8988T (cell line): Measurements from ENCODE around the gene GPC3.
"Not testable (repeated sequence)": the region's sequence is repeated elsewhere in the genome, so short reads cannot be mapped to it uniquely, and the experiment has no call there.

ENCODE experiments used
- DNase-seq: peaks from one replicate; pipeline ENCODE4 v3.0.0; 2011

Gene GPC3

DNA sequence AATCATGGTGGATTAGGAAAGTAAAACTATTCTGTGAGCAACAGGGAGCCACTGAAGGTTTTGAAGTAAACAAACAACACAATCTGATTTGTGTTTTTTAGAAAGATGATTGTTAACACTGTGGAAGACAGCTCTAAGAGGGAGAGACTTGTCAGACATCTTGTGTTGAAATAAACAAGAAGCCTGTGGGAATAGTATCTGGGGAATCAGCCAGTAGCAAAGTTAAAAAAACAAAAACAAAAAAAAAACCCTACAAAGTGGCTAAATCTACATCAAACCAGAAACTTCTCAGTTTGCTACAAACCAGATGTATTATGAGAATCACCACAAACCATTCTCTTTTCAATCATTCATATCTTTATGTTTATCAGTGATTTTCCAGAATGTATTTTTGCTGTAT lies 444.4 kb downstream of the GPC3 start:
- no peak for DNase-seq

DNA sequence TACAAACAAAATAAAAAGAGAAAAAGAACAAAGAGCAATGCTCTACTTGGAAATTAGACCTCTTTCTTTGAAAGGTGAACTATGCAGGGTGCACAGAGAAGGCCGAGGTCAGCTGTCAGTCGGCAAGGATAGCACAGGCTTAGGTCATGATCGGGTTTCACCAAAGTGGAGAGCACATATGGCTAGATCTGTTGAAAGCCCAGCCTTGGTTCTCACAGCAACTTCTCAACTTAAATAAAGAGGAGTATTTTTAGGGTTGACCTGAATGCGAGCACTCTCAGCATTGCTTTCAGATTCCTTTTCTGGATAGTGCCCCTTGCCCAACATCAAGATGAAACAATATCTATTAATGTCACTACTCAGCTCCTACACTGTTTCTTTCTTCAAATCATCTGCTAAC lies 447.2 kb downstream of the GPC3 start:
- DNase-seq: no peak

DNA sequence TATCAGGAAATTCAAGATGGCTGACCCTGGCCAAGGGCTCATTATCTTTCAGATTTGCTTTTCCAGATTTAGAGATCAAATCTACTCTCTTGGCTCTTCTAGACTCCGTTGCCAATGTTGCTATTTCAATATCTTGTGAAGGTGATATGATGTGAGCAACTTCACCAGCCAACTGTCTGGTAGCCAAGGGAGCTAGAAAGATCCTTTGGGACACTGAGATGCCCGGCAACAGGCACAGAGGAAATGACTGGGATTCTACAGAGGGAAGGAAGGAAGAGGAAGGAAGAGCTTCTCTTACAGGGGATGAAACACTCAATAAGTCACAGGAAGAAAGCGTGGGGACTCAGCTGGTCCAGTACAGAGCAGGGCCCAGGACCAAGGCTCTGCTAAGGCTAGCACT lies 448.3 kb downstream of the GPC3 start:
- no peak for DNase-seq

DNA sequence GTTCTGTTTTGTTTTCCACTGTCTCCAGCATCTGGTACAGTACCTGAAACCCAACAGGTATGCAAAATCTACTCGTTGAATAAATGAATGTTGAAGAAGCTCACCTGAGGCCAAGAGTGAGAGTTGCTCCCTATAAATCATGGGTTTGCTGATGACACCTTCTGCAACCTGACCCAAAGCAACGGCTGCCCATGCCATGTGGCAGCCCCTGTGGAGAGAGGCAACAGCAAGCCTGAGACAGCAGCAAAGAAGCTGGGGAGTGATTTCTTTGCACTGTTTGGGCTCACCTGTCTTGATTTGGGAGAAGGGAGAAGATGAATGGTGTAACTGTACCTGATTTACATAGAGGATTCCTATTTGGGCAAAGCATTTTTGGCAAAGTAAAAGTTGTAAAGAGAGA lies 450.3 kb downstream of the GPC3 start:
- DNase-seq: no peak

DNA sequence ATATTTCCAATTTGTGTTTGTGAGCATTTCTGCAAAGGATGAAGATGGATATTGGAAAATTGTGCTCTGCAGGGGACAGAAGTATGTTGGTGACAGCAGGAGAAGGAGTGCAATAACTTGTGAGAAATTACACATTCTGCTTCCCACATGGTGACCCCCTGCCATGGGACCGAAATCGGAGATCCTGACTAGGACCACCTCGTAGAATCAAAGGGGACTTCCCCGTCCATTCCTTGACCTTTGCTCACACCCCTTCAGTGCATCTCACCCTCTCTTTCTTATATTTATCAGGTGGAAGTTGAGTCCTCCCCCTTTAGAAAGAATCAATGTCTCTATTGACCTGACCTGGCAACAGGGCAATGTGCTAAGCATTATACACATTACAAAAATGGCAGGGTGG lies 451.2 kb downstream of the GPC3 start:
- DNase-seq: no peak

DNA sequence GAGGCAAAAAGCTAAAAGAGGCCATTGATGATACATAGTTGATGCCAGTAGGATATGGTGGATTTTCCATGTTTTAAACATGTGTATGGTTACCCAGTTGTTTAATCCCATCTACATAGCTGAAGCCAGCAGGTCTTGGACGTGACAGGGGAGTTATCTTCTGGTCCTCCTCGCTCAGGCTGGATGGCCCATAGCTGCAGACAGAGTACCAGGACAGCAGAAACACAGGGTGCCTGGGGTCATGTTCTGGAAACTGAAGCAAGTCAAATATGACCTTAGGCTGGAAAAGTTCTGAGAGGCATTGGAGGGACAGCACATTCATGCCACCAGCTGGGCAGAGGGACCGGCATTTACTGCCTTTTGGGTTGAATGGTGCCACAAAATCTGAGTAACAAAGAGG lies 452.1 kb downstream of the GPC3 start:
- DNase-seq: no peak

DNA sequence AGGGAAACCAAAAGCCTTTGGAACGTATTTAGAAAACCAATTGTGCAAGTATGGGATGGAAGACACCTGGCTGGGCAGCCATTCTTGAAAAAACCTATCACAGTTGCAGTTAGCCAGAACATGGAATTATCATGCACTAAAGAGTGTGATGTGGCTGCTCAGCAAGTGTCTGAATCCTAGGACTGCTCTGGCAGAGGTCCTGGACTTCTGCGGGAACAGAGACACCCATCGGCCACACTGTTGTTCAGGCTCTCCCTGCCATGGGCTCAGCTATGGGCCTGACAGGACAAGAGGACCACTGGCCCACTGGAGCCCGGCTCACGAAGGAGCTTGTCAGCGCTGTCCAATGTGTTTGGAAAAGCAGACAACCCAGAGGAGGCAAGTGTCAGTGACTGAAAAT lies 454.4 kb downstream of the GPC3 start:
- no peak for DNase-seq

DNA sequence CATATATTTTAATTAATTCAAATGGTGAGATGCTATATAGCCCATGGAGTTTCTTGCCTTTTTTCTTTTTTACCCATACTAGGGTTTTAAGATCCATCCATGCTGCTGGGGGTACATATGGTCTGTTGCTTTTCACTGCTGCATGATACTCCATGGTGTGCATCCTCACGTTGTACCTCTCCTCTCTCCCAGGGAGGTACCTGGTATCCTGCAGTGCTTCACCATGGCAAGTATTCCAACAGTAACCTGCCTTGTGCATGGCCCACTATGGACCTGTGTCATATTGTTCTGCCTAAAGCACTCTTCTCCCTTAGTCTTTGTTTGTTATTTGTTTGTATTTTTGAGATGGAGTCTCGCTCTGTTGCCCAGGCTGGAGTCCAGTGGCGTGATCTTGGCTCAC lies 455.8 kb downstream of the GPC3 start:
- DNase-seq: no peak

DNA sequence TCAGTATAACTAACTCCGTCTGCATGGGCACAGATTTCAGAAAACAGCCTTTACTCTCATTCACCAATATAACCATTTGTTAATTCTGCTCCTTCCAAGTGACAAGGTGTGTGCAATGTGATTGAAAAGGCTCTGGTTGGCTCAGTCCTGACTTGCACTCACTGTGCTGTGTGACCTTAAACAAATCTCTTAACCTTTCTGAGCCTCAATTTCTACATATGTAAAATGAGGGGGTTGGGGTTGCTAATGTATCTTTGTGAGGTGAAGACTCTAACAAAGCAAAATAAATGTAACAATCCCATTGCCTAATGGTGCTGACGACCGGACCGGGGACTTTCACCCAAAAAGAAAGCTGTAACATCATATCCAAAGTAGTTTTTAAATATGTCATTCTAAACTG lies 457.6 kb downstream of the GPC3 start:
- DNase-seq: no peak

DNA sequence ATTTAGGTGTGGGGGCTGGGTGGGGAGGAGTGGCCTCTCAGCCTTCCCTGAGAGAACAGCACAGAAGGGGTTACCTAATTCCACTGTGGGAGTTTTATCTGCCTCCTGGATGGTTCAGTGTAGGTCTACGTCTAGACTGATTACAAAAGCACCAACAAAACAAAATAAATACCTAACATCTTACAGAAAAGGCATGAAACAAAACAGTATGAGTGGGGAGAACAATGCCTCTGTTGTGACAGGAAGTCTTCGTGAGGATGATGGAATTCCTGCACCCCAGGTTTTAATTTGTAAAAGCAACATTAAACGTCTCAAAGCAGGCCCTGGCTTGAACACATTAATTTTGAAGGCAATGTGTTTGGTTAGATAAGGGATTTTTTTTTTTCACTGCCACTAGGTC lies 458.0 kb downstream of the GPC3 start:
- no peak for DNase-seq

DNA sequence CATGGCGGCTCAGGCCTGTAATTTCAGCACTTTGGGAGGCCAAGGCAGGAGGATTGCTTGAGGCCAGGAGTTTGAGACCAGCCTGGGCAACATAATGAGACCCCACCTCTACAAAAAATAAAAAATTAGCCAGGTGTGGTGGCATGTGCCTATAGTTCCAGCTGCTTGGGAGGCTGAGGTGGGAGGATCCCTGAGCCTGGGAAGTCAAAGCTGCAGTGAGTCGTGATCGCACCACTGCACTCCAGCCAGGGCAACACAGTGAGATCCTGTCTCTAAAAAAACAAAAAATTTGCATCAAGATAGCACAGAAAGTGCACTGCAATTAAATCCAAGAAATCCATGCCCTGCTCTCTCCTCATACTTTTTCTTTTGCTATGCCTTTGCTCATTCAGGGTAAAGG lies 458.6 kb downstream of the GPC3 start:
- DNase-seq: not testable (repeated sequence)

DNA sequence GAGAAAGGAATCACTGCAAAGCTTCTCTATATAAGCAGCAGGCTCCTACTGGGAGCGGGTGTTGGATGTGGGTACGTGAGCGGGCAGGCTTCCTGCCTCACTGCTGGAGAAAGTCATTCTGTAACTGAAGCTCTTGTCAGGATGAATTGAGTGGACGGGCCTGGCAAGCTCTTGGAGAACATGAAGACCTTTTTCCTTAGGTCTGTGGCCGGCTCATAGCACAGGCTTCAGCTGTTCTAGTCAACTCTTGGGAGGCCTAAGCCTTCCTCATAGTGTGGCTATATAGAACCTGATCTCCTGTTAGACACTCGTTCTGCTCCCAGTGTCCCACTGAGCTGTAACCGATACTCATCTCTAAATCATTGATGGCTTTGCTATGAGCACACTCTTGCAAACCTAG lies 461.9 kb downstream of the GPC3 start:
- DNase-seq: no peak

DNA sequence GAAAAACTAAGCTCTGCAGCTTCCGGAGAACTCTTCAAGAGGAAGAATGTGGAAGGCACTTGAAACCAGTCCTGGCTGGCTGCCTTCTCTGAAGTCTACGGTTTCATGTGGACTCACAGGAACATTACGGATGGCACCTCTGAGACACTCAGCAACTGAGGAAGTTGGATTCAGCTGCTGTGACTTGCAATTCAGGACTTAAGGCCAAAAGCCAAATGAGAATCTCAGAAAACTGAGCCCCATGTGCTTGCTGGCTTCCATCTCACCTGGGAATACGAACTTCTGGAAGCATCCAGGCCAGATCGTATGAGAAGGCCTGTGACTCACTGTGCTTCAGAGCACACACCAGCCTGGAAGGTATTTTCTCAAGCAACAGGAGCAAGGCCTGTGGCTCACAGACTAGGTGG lies 462.3 kb downstream of the GPC3 start:
- DNase-seq: no peak

DNA sequence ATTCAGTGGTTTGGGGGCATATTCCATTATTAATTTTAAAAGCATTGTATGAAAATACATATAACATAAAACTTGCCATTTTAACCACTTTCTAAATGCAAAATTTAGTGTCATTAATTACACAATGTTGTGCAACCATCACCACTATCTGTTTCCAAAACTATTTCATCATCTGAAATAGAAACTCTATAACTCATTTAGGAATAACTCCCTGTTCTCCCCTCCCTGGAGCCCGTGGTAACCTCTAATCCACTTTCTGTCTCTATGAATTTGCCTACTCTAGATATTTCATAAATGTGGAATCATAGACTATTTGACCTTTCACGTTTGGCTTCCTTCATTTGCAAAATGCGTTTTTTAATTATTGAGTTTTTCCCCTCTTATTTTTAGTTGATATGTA lies 468.7 kb downstream of the GPC3 start:
- DNase-seq: no peak

DNA sequence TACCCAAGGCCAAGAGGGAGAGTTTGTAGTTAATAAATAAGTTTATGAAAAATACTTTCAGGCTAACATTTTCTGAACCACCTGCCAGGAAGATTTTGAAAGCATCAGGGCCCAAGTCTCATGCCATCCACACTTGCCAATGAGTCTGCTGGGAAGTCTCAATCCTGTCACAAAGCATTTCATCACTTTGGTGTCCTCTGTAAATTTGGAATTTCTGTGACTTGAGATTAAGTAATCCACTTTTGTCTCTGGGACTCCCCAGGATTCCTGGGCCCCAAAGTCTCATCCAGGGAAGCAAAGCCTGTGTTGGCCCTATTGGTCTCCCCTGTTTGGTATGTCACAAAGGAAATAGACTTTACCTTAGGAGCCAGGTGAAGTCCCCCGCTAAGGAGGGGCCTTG lies 470.9 kb downstream of the GPC3 start:
- no peak for DNase-seq

DNA sequence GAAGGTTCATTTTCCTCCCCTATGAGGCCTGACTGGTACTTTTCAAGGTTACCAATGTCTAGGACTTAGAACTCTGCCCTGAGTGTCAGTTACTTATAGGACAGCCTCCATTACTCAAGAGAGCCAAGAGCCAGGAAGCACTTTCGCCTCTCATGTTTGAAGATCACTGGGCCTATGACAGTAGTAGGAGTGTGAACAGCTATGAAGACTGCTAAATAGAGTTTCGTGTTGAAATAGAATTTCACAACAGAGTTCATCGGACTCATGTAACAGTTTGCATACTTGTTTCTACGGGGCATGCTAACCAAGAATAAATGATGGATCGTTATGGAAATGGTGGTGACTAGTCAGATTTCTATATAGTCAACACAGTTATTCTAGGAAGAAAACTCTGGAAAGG lies 472.3 kb downstream of the GPC3 start:
- no peak for DNase-seq

DNA sequence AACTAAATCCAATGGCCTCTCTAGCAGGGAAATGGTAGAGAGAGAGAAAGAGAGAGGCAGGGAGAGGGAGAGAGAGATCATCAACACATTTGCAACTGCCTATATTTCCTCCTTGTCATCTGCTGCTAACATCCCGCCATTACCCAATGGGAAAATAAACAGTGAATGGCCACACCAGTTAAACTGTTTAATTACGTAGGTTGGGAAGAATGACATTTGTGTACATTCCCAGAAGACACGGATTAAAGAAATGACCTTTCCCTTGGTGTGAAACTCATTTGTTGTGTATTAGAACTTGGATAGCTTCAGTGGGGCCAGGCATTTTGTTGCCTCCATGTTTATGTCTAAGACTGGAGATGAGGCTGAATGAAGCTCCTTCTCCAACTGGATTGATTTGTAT lies 474.4 kb downstream of the GPC3 start:
- DNase-seq: no peak

DNA sequence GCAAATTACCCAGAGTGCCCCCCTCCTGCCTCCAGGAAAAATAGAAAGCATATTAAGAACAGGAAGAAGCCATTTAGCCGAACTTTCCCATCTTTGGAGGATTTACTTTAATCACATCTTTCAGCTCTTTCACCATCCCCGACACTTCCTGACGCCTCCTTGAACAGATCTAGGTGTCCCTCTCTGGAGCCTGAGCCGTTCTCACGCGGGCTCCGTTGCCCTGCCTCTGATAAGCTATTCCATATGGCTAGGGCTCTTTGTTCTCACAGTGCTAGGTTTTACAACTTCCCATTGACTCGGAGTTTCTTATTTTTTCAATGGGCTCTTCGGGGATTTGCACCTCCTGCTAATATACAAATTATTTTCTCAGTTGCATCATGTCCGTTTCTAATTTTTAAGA lies 488.0 kb downstream of the GPC3 start:
- no peak for DNase-seq

DNA sequence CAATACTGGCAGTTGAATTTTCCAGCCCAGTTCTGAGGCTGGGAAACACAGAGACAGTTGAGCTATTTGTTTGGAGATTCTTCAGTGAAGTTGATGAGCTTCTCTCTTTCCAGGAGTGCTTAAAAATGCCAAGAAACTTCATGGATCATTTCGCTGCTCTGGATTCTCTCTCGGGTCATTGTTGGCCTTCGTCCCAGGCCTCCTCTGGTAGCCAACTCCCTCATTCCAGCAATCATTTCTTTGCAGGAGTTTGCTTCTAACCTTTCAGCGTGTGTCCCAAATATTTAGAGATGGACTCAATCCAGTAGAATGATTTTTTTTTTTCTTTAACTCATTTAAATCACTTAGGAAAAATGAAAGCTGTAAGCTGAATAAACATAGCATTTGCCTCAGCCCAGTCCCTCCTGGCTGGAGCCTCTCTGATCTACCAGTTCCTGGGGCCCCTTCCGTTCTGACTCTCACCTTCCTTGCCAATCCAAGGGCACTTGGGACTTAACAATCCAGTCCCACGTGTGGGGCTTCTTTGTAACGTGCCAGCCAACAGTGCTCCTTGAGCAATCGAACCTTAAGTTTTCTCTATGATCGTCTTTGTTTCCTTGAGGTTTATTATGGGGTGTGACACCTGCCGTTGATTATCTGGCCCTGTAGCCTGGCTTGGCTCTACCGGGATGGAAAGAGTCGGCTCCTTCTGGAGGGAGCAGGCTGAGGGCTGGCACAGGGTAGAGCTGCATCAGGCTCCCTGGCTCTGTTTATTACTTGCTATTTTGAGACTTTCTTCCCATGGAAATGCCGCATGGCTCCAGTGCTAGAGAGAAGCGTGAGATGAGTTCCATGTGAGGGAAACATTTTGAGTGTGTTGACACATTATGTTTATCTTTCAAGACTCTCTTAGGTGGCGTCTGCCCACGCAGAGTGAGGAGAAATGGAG lies 489.7 kb downstream of the GPC3 start:
- no peak for DNase-seq

DNA sequence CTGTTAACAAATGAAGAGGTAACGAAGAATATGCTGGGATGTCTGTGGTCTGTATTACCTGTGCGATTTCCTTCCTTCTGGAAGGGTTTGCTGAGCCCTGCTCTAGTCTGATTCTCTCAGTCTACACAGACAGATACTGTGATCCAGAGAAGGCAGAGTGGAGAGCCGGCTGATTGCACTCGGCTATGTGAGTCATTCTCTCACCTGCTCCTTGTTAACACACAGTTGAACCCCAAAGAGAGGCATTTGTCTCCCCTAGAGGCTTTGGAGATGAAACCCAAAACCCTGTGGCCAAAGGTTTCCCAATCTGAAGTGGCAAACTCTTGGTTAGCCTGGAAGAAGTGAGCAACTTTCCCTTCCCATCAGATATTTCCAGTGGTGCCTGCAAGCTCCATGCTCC lies 492.0 kb downstream of the GPC3 start:
- no peak for DNase-seq

DNA sequence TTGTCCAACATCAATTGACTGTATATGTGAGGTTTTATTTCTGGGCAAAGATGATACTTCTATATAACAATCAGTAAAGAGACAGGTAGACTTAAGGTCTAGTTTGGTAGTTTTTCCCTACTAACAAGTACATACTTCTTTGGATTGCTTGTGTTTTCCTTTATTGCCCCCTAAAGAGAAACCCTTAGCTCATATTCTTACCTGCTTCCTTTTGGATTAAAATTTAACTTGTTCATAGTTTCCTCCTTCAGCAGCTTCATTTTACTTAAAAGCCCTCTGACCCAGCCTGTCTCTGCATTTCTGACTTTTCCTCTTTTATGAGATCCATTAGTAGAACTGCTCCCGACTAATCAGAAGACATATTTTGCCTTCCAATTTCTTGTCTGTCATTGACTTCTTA lies 494.4 kb downstream of the GPC3 start:
- DNase-seq: no peak
